ENCODE data around the gene CDCP1. TPM values are rescaled to one million over a fixed set of nuclear protein-coding genes. Genes with fewer than 3 reads are reported as not detected.

Gene CDCP1
- total RNA-seq, 4 donors from 2014 or later, result 41.6 to 64.6 (median 53.4) TPM

- 76 to 80% methylated on average over 5 of the region's 5 CpGs for WGBS, 2 donors (ENCODE audit: low coverage in 1 of 2)
- Histone ChIP-seq H3K9me3 (no peaks in the 10 kb centered on the region), H3K27me3 (no peaks in the 10 kb centered on the region), H3K4me3 (no peak overlapping the region), H3K4me1 (peaks cover 13 to 48% (median 28%) of the 10 kb centered on the region in 4 donors), H3K36me3 (no peaks in the 10 kb centered on the region), H3K27ac (no peak overlapping the region)
- TF ChIP-seq CTCF (IDR thresholded peaks at IDR 0.05), result no peak
- no peak for TF ChIP-seq EP300 (IDR thresholded peaks at IDR 0.05; ENCODE audit: low read depth)
- TF ChIP-seq POLR2AphosphoS5 (IDR thresholded peaks at IDR 0.05), result no peak
- no peak for TF ChIP-seq POLR2A (IDR thresholded peaks at IDR 0.05)
- in situ Hi-C loops (cut with MboI; ENCODE audit: low pct_ligation_motif_present in 1 of 4, low pct_unique_long_range_greater_than_20kb in 1 of 4, low sequenced_read_pairs in 3 of 4), result no loop called here
- no peak for DNase-seq
- intact Hi-C loops (cut with DNase I; ENCODE audit: low total_unique reads), result no loop called here
Measured at GRCh38 chr3:45185461-45185860, 39.3 kb upstream of the CDCP1 start.

DNA sequence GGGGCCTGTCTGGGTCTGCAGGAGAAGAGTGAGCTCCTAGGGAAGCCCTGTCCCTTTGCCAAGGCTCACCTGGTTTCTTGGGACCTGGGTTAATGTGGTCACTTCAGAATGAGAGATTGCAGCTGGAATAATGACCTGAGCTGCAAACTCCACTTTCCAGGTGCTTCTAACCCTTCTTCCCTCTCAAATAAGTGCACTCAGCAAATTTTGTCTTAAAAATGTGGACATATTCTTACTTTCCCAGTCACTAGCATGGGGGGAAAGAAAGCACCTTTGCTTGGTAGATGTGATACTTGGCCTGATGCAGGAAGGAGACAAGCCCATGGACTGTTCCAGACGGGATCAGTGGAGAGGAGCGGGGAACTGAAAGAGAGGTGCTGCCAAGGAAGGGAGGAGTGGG, 38.9 kb upstream of the CDCP1 start:
- TF ChIP-seq EP300 (IDR thresholded peaks at IDR 0.05; ENCODE audit: low read depth) (no peak), POLR2A (IDR thresholded peaks at IDR 0.05) (no peak), CTCF (IDR thresholded peaks at IDR 0.05) (no peak), POLR2AphosphoS5 (IDR thresholded peaks at IDR 0.05) (no peak)
- in situ Hi-C loops (cut with MboI; ENCODE audit: low pct_ligation_motif_present in 1 of 4, low pct_unique_long_range_greater_than_20kb in 1 of 4, low sequenced_read_pairs in 3 of 4) (no loop called here), intact Hi-C loops (cut with DNase I; ENCODE audit: low total_unique reads) (no loop called here)
- Histone ChIP-seq H3K27ac (no peak overlapping the region), H3K36me3 (no peaks in the 10 kb centered on the region), H3K27me3 (no peaks in the 10 kb centered on the region), H3K9me3 (no peaks in the 10 kb centered on the region), H3K4me1 (peaks cover 13 to 48% (median 28%) of the 10 kb centered on the region in 4 donors), H3K4me3 (no peak overlapping the region)
- DNase-seq, result no peak
- WGBS, 2 donors (ENCODE audit: low coverage in 1 of 2), result 86 to 100% methylated on average over 2 of the region's 2 CpGs

DNA sequence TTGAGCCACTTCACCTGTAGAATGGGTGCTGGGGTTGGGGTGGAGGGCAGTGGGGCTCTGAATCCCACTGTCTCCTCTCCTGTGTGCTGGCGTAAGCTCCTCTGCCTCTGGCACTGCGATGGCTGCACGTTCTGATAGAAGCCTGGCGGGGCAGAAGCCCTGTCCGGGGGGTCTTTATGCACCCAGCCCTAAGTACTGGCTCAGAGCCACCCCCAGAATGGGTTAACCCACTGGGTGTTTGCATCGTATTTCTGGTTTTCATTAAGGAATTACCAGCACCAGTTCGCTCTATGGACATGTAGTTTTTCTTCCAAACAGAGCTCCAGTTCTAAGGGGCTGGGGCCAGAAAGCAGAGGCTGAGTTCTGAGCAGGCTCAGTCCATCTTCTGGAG, 37.7 kb upstream of the CDCP1 start:
- 78% methylated on average over 7 of the region's 7 CpGs; no CpG with 5 or more reads in 1 of the 2 donors for WGBS, 2 donors (ENCODE audit: low coverage in 1 of 2)
- in situ Hi-C loops (cut with MboI; ENCODE audit: low pct_ligation_motif_present in 1 of 4, low pct_unique_long_range_greater_than_20kb in 1 of 4, low sequenced_read_pairs in 3 of 4), result no loop called here
- H3K36me3 ChIP-seq, result no peaks in the 10 kb centered on the region
- H3K27me3 ChIP-seq, result no peaks in the 10 kb centered on the region
- intact Hi-C loops (cut with DNase I; ENCODE audit: low total_unique reads), result no loop called here
- H3K4me3 ChIP-seq, result no peak overlapping the region
- no peaks in the 10 kb centered on the region for H3K9me3 ChIP-seq
- DNase-seq, result no peak
- H3K27ac ChIP-seq, result peak overlapping the region; percentile 78 to 84 (median 79)
- no peak for TF ChIP-seq EP300 (IDR thresholded peaks at IDR 0.05; ENCODE audit: low read depth)
- no peak for TF ChIP-seq CTCF (IDR thresholded peaks at IDR 0.05)
- H3K4me1 ChIP-seq, result peaks cover 13 to 45% (median 29%) of the 10 kb centered on the region in 4 donors

DNA sequence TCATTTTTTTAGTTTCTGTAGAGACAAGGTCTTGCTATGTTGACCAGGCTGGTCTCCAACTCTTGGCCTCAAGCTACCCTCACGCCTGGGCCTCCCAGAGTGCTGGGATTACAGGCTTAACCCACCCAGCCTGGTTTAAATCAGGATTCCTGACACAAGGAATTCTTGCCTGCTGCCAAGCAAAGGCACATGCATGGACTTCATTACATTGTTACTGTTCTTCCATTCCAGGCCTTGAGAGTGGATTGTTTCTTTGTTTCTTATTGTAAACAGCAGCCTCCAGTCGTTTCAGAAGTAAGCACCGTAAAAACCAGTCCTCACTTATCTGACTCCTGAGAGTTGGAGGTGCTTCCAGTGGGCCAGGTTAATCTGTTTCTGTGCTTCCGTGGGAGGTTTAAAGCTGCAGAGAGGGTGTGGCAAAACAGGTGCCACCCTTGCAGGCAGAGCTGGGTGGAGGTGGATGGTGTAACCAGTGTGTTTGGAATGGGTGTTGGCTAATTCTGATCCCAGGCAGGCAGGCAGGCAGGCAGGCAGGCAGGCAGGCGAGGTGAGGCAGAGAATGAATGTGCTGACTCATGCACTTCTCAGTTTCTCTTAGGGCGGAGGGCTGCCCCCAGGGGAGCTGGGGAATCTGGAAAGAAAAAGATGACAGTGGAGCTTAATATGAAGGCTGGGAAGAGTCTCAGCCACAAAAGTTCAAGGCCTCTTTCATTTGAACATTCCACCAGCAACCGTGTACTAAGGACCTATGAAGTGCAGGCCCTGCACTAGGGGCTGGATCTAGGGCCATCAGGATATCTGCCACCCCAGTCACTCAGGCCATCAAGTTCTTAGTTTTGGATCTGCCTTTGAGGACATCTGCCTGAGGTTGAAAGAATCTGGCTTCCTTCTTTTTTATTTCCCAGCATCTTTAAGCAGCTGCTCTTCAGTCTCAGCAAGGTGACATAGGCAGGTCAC, 37.0 kb upstream of the CDCP1 start:
- Histone ChIP-seq H3K27me3 (no peaks in the 10 kb centered on the region), H3K36me3 (no peaks in the 10 kb centered on the region), H3K27ac (peak overlapping the region; percentile 78 to 84 (median 79)), H3K4me3 (no peak overlapping the region), H3K4me1 (peaks cover 13 to 50% (median 35%) of the 10 kb centered on the region in 4 donors), H3K9me3 (no peaks in the 10 kb centered on the region)
- WGBS, 2 donors (ENCODE audit: low coverage in 1 of 2), result 20 to 40% methylated on average over 1 to 7 of the region's 7 CpGs
- intact Hi-C loops (cut with DNase I; ENCODE audit: low total_unique reads) (no loop called here), in situ Hi-C loops (cut with MboI; ENCODE audit: low pct_ligation_motif_present in 1 of 4, low pct_unique_long_range_greater_than_20kb in 1 of 4, low sequenced_read_pairs in 3 of 4) (no loop called here)
- peak; percentile 80 for DNase-seq
- TF ChIP-seq CTCF (IDR thresholded peaks at IDR 0.05) (no peak), POLR2AphosphoS5 (IDR thresholded peaks at IDR 0.05) (peak; percentile 61 to 70 (median 66)), POLR2A (IDR thresholded peaks at IDR 0.05) (no peak), EP300 (IDR thresholded peaks at IDR 0.05; ENCODE audit: low read depth) (no peak)

Measured in transverse colon (tissue), 4 donors.